ENCODE measurements around the gene ANKRD11. TPM values are rescaled to one million over a fixed set of nuclear protein-coding genes. Genes with fewer than 3 reads are reported as not detected.
"Not testable (repeated sequence)": the region's sequence is repeated elsewhere in the genome, so short reads cannot be mapped to it uniquely, and the experiment has no call there.

The ANKRD11 gene
- total RNA-seq, 1 donor from 2014 or later, result 164 TPM

- H3K4me3 Mint-ChIP-seq, result peak overlapping the region; percentile 12
- no peaks in the 10 kb centered on the region for H3K9me3 Mint-ChIP-seq
- no peak for DNase-seq (ENCODE audit: low read depth, low spot score)
- no peaks in the 10 kb centered on the region for H3K36me3 Mint-ChIP-seq (ENCODE audit: low read depth)
- no peak overlapping the region for H3K27ac Mint-ChIP-seq (ENCODE audit: unreplicated experiment)
- H3K27me3 Mint-ChIP-seq (ENCODE audit: low read depth), result no peaks in the 10 kb centered on the region
- TF ChIP-seq CTCF (conservative IDR thresholded peaks at IDR 0.05), result no peak
- peaks cover 57% of the 10 kb centered on the region for H3K4me1 Mint-ChIP-seq
Measured at GRCh38 chr16:89332243-89332901, 158.0 kb downstream of the ANKRD11 start.

DNA sequence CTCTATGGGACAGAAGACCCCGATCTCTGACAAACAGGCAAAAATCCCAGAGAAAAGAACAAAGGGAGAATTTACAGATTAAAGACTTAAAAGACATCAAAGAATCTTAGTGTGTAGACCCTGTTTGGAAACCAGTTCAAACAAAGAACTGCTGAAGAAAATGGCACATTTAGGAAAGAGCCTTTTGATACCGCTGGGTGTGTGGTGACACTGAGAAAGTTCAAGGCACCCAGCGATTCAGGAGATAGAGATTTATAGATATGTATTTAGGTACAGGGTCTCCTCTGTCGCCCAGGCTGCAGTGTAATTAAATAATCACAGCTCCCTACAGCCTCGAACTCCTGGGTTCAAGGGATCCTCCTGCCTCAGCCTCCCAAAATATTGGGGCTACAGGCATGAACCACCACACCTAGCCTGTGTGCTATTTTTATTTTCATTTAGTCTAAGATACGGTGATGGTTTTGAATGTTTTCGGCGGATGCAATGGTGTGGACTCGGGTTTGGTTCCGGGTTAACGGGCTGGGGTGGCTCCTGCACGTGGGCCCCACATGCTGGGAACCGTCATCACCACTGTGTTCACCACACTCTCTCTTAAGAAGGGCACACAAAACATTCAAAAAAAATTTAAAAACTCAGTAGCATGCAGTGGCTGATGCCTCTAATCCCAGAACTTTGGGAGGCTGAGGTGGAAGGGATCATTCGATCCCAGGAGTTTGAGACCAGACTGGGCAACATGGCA is 158.8 kb downstream of the ANKRD11 start:
- H3K4me3 Mint-ChIP-seq, result no peak overlapping the region
- no peaks in the 10 kb centered on the region for H3K9me3 Mint-ChIP-seq
- no peak for TF ChIP-seq CTCF (conservative IDR thresholded peaks at IDR 0.05)
- DNase-seq (ENCODE audit: low read depth, low spot score), result no peak
- H3K27ac Mint-ChIP-seq (ENCODE audit: unreplicated experiment), result peak overlapping the region; percentile 58
- no peaks in the 10 kb centered on the region for H3K27me3 Mint-ChIP-seq (ENCODE audit: low read depth)
- no peaks in the 10 kb centered on the region for H3K36me3 Mint-ChIP-seq (ENCODE audit: low read depth)
- peaks cover 65% of the 10 kb centered on the region for H3K4me1 Mint-ChIP-seq

- DNase-seq (ENCODE audit: low read depth, low spot score), result no peak
Measured at GRCh38 chr16:89330177-89330856, 160.0 kb downstream of the ANKRD11 start.

DNA sequence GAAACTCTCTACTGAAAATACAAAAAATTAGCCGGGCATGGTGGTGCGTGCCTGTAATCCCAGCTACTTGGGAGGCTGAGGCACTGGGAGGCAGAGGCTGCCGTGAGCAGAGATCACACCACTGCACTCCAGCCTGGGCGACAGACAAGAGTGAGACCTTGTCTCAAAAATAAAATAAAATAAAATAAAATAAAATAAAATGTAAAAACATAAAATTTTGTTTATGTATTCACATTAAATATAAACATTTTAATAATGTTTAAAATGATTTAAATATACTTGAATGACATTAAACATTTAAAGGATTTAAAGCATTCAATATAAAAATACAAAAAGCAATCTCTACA is 160.6 kb downstream of the ANKRD11 start:
- H3K27me3 Mint-ChIP-seq (ENCODE audit: low read depth); H3K9me3 Mint-ChIP-seq; DNase-seq (ENCODE audit: low read depth, low spot score); H3K27ac Mint-ChIP-seq (ENCODE audit: unreplicated experiment); H3K4me3 Mint-ChIP-seq; H3K36me3 Mint-ChIP-seq (ENCODE audit: low read depth): not testable (repeated sequence)
- H3K4me1 Mint-ChIP-seq, result peaks cover 70% of the 10 kb centered on the region

More at GRCh38 chr16:89330177-89330856, 160.0 kb downstream of the ANKRD11 start:
- Mint-ChIP-seq H3K36me3 (ENCODE audit: low read depth) (no peaks in the 10 kb centered on the region), H3K27ac (ENCODE audit: unreplicated experiment) (no peak overlapping the region), H3K4me3 (no peak overlapping the region), H3K4me1 (peaks cover 70% of the 10 kb centered on the region), H3K9me3 (no peaks in the 10 kb centered on the region), H3K27me3 (ENCODE audit: low read depth) (no peaks in the 10 kb centered on the region)
- no peak for TF ChIP-seq CTCF (conservative IDR thresholded peaks at IDR 0.05)

DNA sequence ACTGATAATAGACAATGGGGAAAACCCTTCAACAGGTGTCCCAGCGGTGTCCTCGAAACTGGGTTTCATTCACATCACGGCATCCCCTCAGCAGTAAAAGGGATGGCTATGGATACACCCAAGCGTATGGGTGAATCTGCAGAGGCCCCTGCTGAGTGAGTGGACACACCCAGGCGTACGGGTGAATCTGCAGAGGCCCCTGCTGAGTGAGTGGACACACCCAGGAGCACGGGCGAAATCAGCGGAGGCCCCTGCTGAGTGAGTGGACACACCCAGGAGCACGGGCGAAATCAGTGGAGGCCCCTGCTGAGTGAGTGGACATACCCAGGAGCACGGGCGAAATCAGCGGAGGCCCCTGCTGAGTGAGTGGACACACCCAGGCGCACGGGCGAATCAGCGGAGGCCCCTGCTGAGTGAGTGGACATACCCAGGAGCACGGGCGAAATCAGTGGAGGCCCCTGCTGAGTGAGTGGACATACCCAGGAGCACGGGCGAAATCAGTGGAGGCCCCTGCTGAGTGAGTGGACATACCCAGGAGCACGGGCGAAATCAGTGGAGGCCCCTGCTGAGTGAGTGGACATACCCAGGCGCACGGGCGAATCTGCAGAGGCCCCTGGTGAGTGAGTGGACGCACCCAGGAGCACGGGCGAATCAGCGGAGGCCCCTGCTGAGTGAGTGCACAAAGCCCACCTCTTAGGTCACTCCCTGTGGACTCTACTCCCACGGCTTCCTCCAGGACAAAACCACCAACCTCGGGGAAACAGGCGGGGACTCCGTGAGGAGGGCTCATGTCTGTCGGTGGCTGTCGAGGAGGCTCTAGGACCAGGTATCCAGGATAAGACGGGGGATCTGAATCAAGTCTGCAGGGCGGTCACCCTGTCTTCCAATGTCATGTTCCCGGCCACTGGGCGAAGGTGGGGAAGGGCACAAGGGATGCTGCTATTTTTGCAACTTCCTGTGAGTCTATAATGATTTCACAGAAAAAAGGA is 161.7 kb downstream of the ANKRD11 start:
- H3K27me3 Mint-ChIP-seq (ENCODE audit: low read depth); H3K4me3 Mint-ChIP-seq; H3K36me3 Mint-ChIP-seq (ENCODE audit: low read depth); H3K27ac Mint-ChIP-seq (ENCODE audit: unreplicated experiment); DNase-seq (ENCODE audit: low read depth, low spot score); H3K9me3 Mint-ChIP-seq: not testable (repeated sequence)
- peaks cover 69% of the 10 kb centered on the region for H3K4me1 Mint-ChIP-seq

GRCh38 chr16:89326721-89327120 is 163.6 kb downstream of the ANKRD11 start:
- peaks cover 70% of the 10 kb centered on the region for H3K4me1 Mint-ChIP-seq

More at GRCh38 chr16:89326721-89327120, 163.6 kb downstream of the ANKRD11 start:
- Mint-ChIP-seq H3K9me3 (no peaks in the 10 kb centered on the region), H3K4me3 (peak overlapping the region; percentile 0), H3K36me3 (ENCODE audit: low read depth) (no peaks in the 10 kb centered on the region), H3K27ac (ENCODE audit: unreplicated experiment) (peak overlapping the region; percentile 63), H3K27me3 (ENCODE audit: low read depth) (peaks cover 3% of the 10 kb centered on the region)
- DNase-seq (ENCODE audit: low read depth, low spot score), result no peak
- no peak for TF ChIP-seq CTCF (conservative IDR thresholded peaks at IDR 0.05)
